K562 (cell line): ENCODE results near the gene DYRK4. TPM values are rescaled to one million over a fixed set of nuclear protein-coding genes. Genes with fewer than 3 reads are reported as not detected.

Source experiments
- ATAC-seq: fragments of 200-7000 bp; cut with Tn5 transposase; 3 replicates; pipeline ENCODE4 v1.9.1; 2020; ENCODE audit warnings: moderate library complexity
- BruUV-seq: library from RNA; stranded (reverse); fragments of 400-500 nt; replicated peaks from 2 replicates; lab custom pipeline; 2021; lab: Mats Ljungman, UMichigan
- CTCF ChIA-PET: fragments of 300-600 bp; formaldehyde crosslinking; extraction: SDS; loops from one replicate; lab custom pipeline; 2021; ENCODE audit warnings: low intra/inter-chr PET ratio; lab: Yijun Ruan, JAX
- POLR2A ChIA-PET: fragments of 300-600, 350-650 bp; sonication (Branson Sonifier 250); formaldehyde crosslinking; extraction: SDS; loops from one replicate; lab custom pipeline; 2021; ENCODE audit warnings: antibody characterized with exemption, inconsistent platforms; lab: Yijun Ruan, JAX
- DNase-seq, 4 experiments: peaks; one replicate each; pipeline versions ENCODE4 v3.0.0 to v3.0.0-alpha.2; 2011 to 2018; ENCODE audit warnings: low spot score in 3 of 4, mixed read lengths in 3 of 4; ENCODE audit errors: extremely low read depth in 1 of 4
- FAIRE-seq: peaks from 2 replicates; lab custom pipeline; 2011; peaks lifted over from hg19 to GRCh38; lab: Jason Lieb, UNC
- H2AFZ ChIP-seq: 2 replicates; pipeline ENCODE4 v1.6.0; 2011; ENCODE audit warnings: low read depth, low read length, control low read depth, inconsistent platforms
- H3K27ac ChIP-seq: fragments of 200-600 bp; 3 replicates; pipeline ENCODE4 v1.8.0; 2011; ENCODE audit warnings: low read depth, mild to moderate bottlenecking, control low read depth, inconsistent platforms, low read length, moderate library complexity, mixed read lengths; ENCODE audit errors: extremely low read depth
- H3K27me3 ChIP-seq, 2 experiments: fragments of 300-600 bp in 1 of 2; 2 replicates in 1 of 2; 3 replicates in 1 of 2; pipeline versions ENCODE4 v1.6.0 to v1.8.0; 2011; ENCODE audit warnings: inconsistent platforms in 2 of 2, low read length in 2 of 2, mild to moderate bottlenecking in 1 of 2, mixed read lengths in 1 of 2, moderate library complexity in 1 of 2; ENCODE audit not compliant: control insufficient read depth in 2 of 2, insufficient read depth in 2 of 2
- H3K36me3 ChIP-seq: fragments of 300-600 bp; 3 replicates; pipeline ENCODE4 v1.8.0; 2011; ENCODE audit warnings: mild to moderate bottlenecking, low read length, inconsistent platforms; ENCODE audit not compliant: control insufficient read depth, insufficient read depth
- H3K4me1 ChIP-seq, 2 experiments: fragments of 200-600 bp in 1 of 2; replicated peaks in 1 of 2; 2 replicates in 1 of 2; 3 replicates in 1 of 2; pipeline versions ENCODE4 v1.5.1 to v1.8.0; 2011; ENCODE audit warnings: inconsistent platforms in 2 of 2, low read length in 2 of 2, mild to moderate bottlenecking in 1 of 2, mixed read lengths in 1 of 2, moderate library complexity in 1 of 2; ENCODE audit not compliant: control insufficient read depth in 2 of 2, insufficient read depth in 2 of 2
- H3K4me2 ChIP-seq: 2 replicates; pipeline ENCODE4 v1.6.1; 2011; ENCODE audit warnings: low read length, control low read depth, inconsistent platforms, mixed read lengths; ENCODE audit not compliant: insufficient read depth
- H3K4me3 ChIP-seq: fragments of 200-600 bp; sonication (generic), shearing (Covaris generic); 2 replicates; pipeline ENCODE4 v1.5.1; 2016; ENCODE audit warnings: control low read depth, inconsistent platforms
- H3K79me2 ChIP-seq: fragments of 200-600 bp; 3 replicates; pipeline ENCODE4 v1.8.0; 2011; ENCODE audit warnings: low read length, inconsistent platforms; ENCODE audit not compliant: control insufficient read depth, insufficient read depth
- H3K9ac ChIP-seq, 2 experiments: 2 replicates each; pipeline versions ENCODE4 v1.6.0 to v1.6.1; 2011; ENCODE audit warnings: low read depth in 2 of 2, low read length in 2 of 2, control low read depth in 1 of 2, inconsistent platforms in 1 of 2, mild to moderate bottlenecking in 1 of 2, mixed read lengths in 1 of 2; ENCODE audit not compliant: insufficient read depth in 1 of 2
- H3K9me1 ChIP-seq: one replicate; pipeline ENCODE4 v1.6.0; 2011; ENCODE audit warnings: inconsistent platforms, mild to moderate bottlenecking, low read length, moderate library complexity; ENCODE audit not compliant: control insufficient read depth, insufficient read depth
- H3K9me3 ChIP-seq: replicated peaks from 2 replicates; pipeline ENCODE4 v1.5.1; 2011; ENCODE audit warnings: low read depth, low read length, inconsistent platforms; ENCODE audit not compliant: control insufficient read depth, insufficient read depth
- H4K20me1 ChIP-seq: replicated peaks from 2 replicates; pipeline ENCODE4 v1.6.1; 2011; ENCODE audit warnings: low read length, inconsistent platforms, mixed read lengths; ENCODE audit not compliant: control insufficient read depth, insufficient read depth
- BACH1 ChIP-seq: fragments of 200-800 bp; sonication (Bioruptor generic); IDR thresholded peaks from 2 replicates; pipeline ENCODE4 v1.6.1; 2016; ENCODE audit warnings: missing genetic modification characterization, missing compliant biosample characterization
- E2F5 ChIP-seq: sonication (generic); formaldehyde crosslinking; IDR thresholded peaks from 2 replicates; pipeline ENCODE4 v1.8.0; 2022; ENCODE audit warnings: mild to moderate bottlenecking, missing genetic modification reagents
- E2F8 ChIP-seq: fragments of 450-650 bp; IDR thresholded peaks from 2 replicates; pipeline ENCODE4 v1.7.1; 2018; ENCODE audit warnings: mild to moderate bottlenecking, low read depth; ENCODE audit not compliant: partially characterized antibody
- E4F1 ChIP-seq: fragments of 250-450 bp; sonication (Bioruptor Pico); IDR thresholded peaks from 2 replicates; pipeline ENCODE4 v1.5.0; 2021; ENCODE audit warnings: mild to moderate bottlenecking, borderline replicate concordance
- ELF1 ChIP-seq: fragments of 200-800 bp; sonication (Bioruptor generic); IDR thresholded peaks from 2 replicates; pipeline ENCODE4 v1.6.1; 2016; ENCODE audit warnings: missing genetic modification characterization, missing compliant biosample characterization
- ETV1 ChIP-seq: fragments of 450-650 bp; conservative IDR thresholded peaks from 2 replicates; pipeline ENCODE4 v1.6.1; 2016; ENCODE audit warnings: missing genetic modification characterization, control low read depth, low read depth, missing compliant biosample characterization
- FOXK2 ChIP-seq, 2 experiments: fragments of 450-650 bp; IDR thresholded peaks in 1 of 2; conservative IDR thresholded peaks in 1 of 2; 2 replicates each; pipeline ENCODE4 v1.6.1; 2016; ENCODE audit warnings: low read depth in 2 of 2, mild to moderate bottlenecking in 1 of 2
- RB1 ChIP-seq: fragments of 450-650 bp; IDR thresholded peaks from 2 replicates; pipeline ENCODE4 v1.6.1; 2017; ENCODE audit warnings: low read depth, mild to moderate bottlenecking
- STAG1 ChIP-seq: sonication (generic); formaldehyde crosslinking; IDR thresholded peaks from 2 replicates; pipeline ENCODE4 v1.5.0; 2020; ENCODE audit warnings: missing genetic modification reagents, borderline replicate concordance
- ZNF174 ChIP-seq: fragments of 250-450 bp; sonication (Bioruptor Pico); IDR thresholded peaks from 2 replicates; pipeline ENCODE4 v1.4.0; 2020; ENCODE audit warnings: mild to moderate bottlenecking
- ZNF444 ChIP-seq: fragments of 250-450 bp; sonication (Bioruptor Pico); IDR thresholded peaks from 2 replicates; pipeline ENCODE4 v1.4.0; 2020; ENCODE audit warnings: mild to moderate bottlenecking, moderate library complexity
- WGBS: fragments of 100-300 bp; shearing (Covaris generic); methylation state at CpG from one replicate; pipeline ENCODE4 v1.1.6; 2016; ENCODE audit warnings: low coverage, mixed read lengths; ENCODE audit not compliant: insufficient coverage; ENCODE audit errors: missing lambda C conversion rate; 5-methylcytosine and 5-hydroxymethylcytosine counted together
- in situ Hi-C: fragments of 300-500 bp; cut with MboI; formaldehyde crosslinking; loops from 4 replicates; pipeline ENCODE4 v1.15.0; 2018; ENCODE audit warnings: inconsistent platforms, mixed read lengths
- intact Hi-C: fragments of 100-400 bp; cut with micrococcal nuclease; formaldehyde crosslinking; loops from 2 replicates; pipeline ENCODE4 v1.14.2; 2022
- polyA plus RNA-seq, 8 experiments: library from polyadenylated mRNA; depleted of rRNA in 4 of 8; stranded (reverse) in 5 of 8; unstranded in 3 of 8; fragments of >200 nt; fragmentation: Nextera tagmentation in 2 of 8; fragmentation: Illumina TruSeq in 1 of 8; extraction: Ambion mirVana in 2 of 8; extraction: Trizol in 1 of 8; gene quantifications; 2 replicates each; pipeline versions ENCODE4 v1.2.1 to v1.2.3, GENCODE V29; 2011 to 2014; ENCODE audit warnings: inconsistent platforms in 1 of 8, missing spikeins in 1 of 8
- total RNA-seq, 7 experiments: library from RNA; depleted of rRNA in 6 of 7; stranded (reverse); fragments of >200 nt in 6 of 7; fragmentation: Illumina TruSeq in 2 of 7; extraction: Trizol in 2 of 7; gene quantifications; 2 replicates each; pipeline versions ENCODE4 v1.2.1 to v1.2.3, GENCODE V29; 2011 to 2021; ENCODE audit warnings: low replicate concordance in 1 of 7

DYRK4 gene
- total and polyA plus RNA-seq, 9 of the 15 experiments (the other 6 are each of a cell fraction or from before 2014, with no cell fraction given) = 13.4 to 37.4 (median 22.2) TPM

GRCh38 chr12:4535871-4536270, 26.1 kb upstream of the DYRK4 start (continued):
- no peak for TF ChIP-seq ZNF444

- peak within 1 kb of the TSS; percentile 84 for H3K4me3 ChIP-seq
- peaks cover 48% of the 10 kb centered on the region; the same call in 2 of the 3 replicates for H3K36me3 ChIP-seq
- DNase-seq (peak; percentile 94 to 95 (median 94)), FAIRE-seq (peak; percentile 95), ATAC-seq (peak; percentile 98)
- in situ Hi-C loops = no loop called here
- peak within 1 kb of the TSS; percentile 93 for H2AFZ ChIP-seq
- peak within 1 kb of the TSS; percentile 96 for H3K4me2 ChIP-seq
- H3K79me2 ChIP-seq = peaks cover 56% of the 10 kb centered on the region
- no peaks in the 10 kb centered on the region; the same call in 1 of the 2 replicates for H4K20me1 ChIP-seq
- H3K4me1 ChIP-seq = peaks cover 0 to 2% of the 10 kb centered on the region in 2 experiments; a peak in 1 of 5 replicates
- intact Hi-C loops = no loop called here
- H3K27ac ChIP-seq = peak within 1 kb of the TSS; percentile 94
- ChIA-PET CTCF (no interaction called here), POLR2A (interaction anchor here (0.9 kb wide), 1 partner anchor 259 kb away, joined by 3 read pairs; no protein-coding TSS in a partner anchor)
- whole genome bisulfite sequencing = under 1% methylated on average over 43 of the region's 49 CpGs
- BruUV-seq = no TSS peak
- H3K9me1 ChIP-seq = no peaks in the 10 kb centered on the region
- H3K27me3 ChIP-seq = no peaks in the 10 kb centered on the region
- peak within 1 kb of the TSS; percentile 92 to 93 for H3K9ac ChIP-seq
- H3K9me3 ChIP-seq = no peaks in the 10 kb centered on the region
- TF ChIP-seq E4F1 (CRISPR knock-in tag) (no peak), STAG1 (CRISPR knock-in tag) (no peak), BACH1 (tag) (no peak), ZNF174 (CRISPR knock-in tag) (no peak), E2F8 (peak; percentile 86), ETV1 (tag) (peak; percentile 87), FOXK2 (conservative IDR thresholded peaks at IDR 0.05 in 1 of 2, IDR thresholded peaks at IDR 0.05 in 1 of 2; ENCODE audit: low read depth in 2 of 2) (peak; percentile 81 to 86), E2F5 (CRISPR knock-in tag) (no peak), ELF1 (tag) (peak; percentile 83), RB1 (peak; percentile 45; the same call in 1 of the 2 replicates)
Measured at GRCh38 chr12:4538207-4539160, 23.5 kb upstream of the DYRK4 start, which contains the start of gene RAD51AP1. Gene RAD51AP1, plus strand, starts transcription at chr12:4538890. Its CDS starts 50 bp downstream, at chr12:4538940.
